IPS DF 19.7 (cell line): Measurements from ENCODE around the gene DPAGT1.

ENCODE experiments used
- DNase-seq: peaks from one replicate; pipeline ENCODE4 v3.0.0-alpha.2; 2013; ENCODE audit warnings: low read depth, low spot score

Gene DPAGT1

DNA sequence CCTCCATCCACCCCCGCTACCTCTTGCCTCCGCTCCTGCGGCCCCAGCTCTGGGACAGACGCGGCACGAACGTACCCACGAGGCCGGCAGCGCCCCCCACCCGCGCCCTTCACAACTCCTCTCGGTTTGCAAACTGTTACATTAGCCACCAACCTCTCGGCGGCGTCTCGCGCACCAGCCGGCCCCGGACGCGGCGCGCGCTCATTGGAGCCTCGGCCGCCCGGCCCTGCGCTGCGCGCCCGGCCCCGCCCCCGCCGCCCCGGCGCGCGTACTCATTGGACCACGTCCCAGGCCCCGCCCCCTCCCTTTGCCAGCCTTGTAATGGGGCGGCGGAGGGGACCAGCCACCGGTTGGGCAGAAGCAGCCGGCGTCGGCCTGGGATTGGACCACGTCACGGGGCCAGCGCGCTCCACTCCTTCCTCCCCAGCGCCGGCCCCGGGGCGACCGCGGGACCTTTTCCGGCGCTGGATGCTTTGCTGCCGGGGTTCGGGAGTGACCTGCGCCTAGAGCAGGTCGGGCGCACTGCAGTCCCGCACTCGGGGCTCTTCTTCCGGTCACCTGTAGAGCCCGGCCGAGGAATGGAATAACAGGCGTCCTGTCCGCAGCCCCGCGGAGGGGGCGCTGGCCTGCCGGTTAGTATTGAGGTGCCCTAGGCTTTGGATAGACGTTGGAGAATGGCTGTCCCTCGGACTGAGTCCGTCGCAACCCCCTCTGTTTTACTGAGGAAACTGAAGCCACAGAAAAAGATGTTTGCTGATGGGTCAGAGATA lies 44.5 kb downstream of the DPAGT1 start, which contains the start of gene HYOU1:
TSS of gene HYOU1 (minus strand) at position 206 of the 770 bp plus-strand sequence. CDS start 1,045 bp downstream, outside the sequence.
- DNase-seq: peak; percentile 87

DNA sequence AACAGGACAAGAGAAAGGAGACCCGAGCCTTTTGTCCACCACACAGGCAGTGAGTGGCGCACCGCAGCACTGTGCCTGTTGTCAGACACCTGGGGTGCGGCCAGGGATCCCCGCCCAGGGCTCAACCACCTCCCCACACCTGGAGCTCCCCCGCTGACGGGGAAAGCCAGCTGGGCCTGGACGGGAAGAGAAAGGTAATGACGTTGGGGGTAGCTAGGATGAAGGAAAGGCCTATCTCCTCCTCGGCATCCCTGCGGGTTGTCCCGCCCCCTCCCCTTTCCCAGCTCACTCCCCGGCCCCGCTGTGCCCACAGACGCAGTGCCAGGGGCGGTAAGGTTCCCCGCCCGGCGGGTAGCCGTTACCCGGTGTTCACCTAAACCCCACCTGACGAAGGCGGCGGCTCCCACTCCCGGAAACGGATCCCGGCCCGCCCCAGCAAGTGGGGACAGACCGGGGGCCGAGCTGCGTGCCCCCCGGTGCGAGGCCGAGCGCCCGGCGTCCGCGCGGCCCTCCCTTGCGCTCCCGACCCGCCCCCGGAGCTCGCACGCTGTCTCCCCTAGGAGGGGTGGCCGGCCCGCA lies 45.1 kb downstream of the DPAGT1 start:
- no peak for DNase-seq

DNA sequence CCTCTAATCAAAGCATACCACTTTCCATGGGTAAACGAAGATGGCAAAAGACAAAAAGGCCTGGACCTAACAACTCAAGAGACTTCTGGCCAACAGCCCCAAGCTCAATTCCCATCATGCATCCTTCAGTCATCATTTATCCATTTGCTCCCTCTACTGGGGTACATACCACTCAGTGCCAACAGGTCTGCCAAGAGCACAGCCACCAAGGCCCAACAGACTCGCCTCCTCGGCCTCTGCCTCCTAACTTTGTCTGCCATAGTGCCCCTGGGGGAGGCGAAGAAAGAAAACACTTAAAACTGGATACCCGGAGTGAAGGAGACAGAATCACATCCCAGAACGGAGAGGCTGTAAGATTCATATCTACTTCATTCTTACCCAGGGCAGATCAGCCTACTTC lies 45.8 kb downstream of the DPAGT1 start:
- DNase-seq: no peak

DNA sequence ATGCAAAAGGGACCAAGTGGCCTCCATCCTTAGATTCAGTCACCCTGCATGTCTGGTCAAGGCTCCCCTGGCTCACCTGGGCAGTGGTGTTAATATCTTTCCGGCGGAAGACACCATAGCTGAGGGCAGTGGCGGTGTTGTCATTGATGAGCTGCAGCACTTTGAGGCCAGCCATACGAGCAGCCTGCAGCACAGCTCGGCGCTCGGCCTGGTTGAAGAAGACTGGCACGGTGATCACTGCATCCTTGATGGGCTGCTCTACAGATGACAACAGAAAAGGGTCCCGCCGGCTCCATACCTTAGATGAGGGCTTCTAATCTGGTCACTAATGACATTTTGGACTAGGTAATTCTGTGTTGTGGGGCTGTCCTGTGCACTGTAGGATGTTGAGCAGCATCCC lies 47.2 kb downstream of the DPAGT1 start:
- no peak for DNase-seq

DNA sequence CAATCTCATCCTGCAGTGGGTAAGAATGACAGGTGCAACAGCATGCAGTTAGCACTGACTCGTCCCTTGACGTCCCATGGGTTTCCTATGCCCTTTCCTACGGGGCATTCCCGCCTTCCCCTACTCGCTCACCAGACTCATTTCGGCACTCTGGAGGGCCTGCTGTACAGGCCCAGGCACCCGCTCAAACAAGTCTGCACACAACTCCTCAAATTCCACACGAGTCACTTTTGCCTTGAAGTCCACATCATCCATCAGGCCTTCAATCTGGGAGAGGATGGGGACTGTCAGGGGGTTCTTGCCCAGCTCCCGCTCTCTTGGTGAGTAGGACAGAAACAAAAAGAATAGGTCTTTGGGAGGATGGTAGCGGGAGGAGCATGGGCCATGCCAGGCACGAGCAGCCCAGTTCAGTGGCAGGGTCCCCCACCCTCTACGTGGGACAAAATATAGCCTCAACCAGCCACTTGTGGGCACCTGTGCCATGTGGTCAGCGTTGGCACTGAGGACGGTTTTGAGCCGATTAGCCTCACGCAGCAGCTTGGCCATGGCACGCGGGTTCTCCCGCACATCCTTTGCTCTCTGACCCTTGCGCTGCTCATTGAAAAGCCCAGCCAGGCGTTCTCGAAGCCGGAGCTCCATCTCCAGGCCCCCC lies 49.4 kb downstream of the DPAGT1 start:
- DNase-seq: no peak

DNA sequence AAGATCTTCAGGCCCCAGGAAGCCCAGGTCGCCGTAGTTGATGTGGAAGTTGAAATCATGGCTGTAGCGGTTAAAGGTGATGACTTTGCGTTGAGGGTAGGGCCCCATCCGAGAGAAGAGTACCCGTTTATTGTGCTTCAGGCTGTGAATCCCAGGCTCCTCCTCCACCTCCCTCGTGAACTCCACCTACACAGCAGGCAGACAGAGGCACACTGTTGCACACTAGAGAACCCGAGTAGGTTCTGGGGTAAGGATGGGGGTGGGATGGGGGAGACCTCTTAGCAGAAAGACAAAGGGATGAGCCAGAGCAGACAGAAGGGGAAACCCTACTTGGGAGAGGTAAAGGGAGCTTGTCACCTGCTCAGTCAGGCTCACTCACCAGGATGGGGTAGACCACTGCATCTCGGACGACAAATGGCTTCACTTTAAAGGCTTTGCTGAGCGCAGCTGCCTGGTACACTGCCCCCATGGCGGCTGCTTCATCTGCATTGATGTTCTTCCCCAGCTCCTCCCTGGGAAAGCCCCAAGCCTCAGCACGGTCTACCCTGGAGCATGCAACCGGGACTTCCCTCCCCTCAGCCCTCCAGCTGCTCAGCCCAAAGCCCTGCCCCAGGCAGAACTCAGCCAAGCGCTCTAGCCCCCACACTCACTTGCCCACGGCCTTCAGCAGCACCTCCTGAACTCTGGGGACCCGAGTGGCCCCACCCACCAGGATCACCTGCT lies 50.1 kb downstream of the DPAGT1 start:
- no peak for DNase-seq

DNA sequence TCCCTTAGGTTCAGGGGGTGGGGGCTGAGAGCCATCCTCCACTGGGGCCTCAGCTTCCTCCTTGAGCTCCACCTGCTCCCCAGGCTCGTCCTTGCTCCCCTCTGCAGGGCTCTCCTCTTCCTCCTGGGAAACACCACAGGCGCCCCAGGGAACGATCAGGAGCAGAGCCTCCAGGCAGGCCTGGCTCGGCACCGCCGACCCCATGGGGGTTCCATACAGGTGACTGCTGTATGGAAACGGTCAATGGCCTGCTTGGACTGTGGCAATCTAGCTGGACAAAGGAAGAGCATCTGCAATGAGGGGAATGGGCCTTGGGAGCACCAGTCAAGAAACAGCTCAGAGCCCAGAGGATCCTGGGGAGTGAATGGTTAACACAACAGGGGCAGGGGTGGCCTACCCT lies 52.6 kb downstream of the DPAGT1 start:
- no peak for DNase-seq

DNA sequence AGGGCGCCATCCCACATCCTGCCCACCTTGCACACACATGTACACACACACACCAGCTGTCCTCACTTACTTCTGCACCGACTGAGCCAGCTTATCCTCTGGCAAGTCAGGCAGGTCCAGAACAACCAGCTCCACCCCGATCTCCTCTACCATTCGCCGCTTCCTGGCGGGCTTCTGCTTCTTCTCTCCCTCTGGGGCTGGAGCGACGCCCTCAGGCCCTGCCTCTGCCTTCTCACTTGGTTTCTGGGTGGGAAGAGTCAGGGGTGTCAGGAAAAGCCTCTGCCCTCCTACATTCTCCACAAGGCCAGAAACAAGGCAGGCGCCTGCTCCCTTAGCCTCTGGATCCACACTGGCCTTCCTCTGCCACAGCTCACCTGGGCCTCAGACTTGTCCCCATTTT lies 53.0 kb downstream of the DPAGT1 start:
- DNase-seq: no peak

DNA sequence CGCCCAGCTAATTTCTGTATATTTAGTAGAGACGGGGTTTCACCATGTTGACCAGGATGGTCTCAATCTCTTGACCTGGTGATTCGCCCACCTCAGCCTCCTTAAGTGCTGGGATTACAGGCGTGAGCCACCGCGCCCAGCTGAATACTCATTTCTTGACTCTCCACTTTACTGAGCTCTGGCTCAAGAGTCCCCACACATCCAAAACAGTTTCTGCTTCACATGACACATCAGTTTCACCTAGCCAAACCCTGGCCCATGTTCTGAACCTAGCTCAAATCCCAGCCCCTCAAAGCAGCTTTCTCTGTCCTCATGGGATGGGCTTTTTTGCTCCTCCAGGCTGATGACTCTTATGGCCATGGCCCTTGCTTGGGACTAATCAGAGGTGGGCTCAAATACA lies 54.4 kb downstream of the DPAGT1 start:
- no peak for DNase-seq
